Pons (tissue), 1 donor: ENCODE data around the gene CMTM7.

ENCODE experiments used
- DNase-seq: peaks from one replicate; pipeline ENCODE4 v3.0.0-alpha.2; 2016; ENCODE audit warnings: low spot score

CMTM7 gene

GRCh38 chr3:32391643-32392535, at the start of gene CMTM7:
Gene CMTM7, plus strand, starts transcription at chr3:32391853. Its CDS starts 54 bp downstream, at chr3:32391907.
- no peak for DNase-seq

- no peak for DNase-seq
Measured at GRCh38 chr3:32347343-32348125, 44.1 kb upstream of the CMTM7 start.

- DNase-seq: no peak
Measured at GRCh38 chr3:32349184-32349583, 42.5 kb upstream of the CMTM7 start.

GRCh38 chr3:32352563-32352962, 39.1 kb upstream of the CMTM7 start:
- no peak for DNase-seq

GRCh38 chr3:32353351-32353750, 38.3 kb upstream of the CMTM7 start:
- no peak for DNase-seq

- no peak for DNase-seq
Measured at GRCh38 chr3:32354362-32354778, 37.3 kb upstream of the CMTM7 start.

- DNase-seq: no peak
Measured at GRCh38 chr3:32355751-32356291, 35.8 kb upstream of the CMTM7 start.

GRCh38 chr3:32359766-32360492, 31.7 kb upstream of the CMTM7 start:
- DNase-seq: no peak

GRCh38 chr3:32360493-32360827, 31.2 kb upstream of the CMTM7 start:
- DNase-seq: no peak

GRCh38 chr3:32366638-32367397, 24.8 kb upstream of the CMTM7 start:
- no peak for DNase-seq

GRCh38 chr3:32367442-32367841, 24.2 kb upstream of the CMTM7 start:
- DNase-seq: no peak

- no peak for DNase-seq
Measured at GRCh38 chr3:32371461-32372212, 20.0 kb upstream of the CMTM7 start.

- no peak for DNase-seq
Measured at GRCh38 chr3:32372213-32372490, 19.5 kb upstream of the CMTM7 start.

- DNase-seq: no peak
Measured at GRCh38 chr3:32373276-32373675, 18.4 kb upstream of the CMTM7 start.

- no peak for DNase-seq
Measured at GRCh38 chr3:32373844-32374243, 17.8 kb upstream of the CMTM7 start.

- DNase-seq: peak; percentile 89
Measured at GRCh38 chr3:32374788-32375595, 16.7 kb upstream of the CMTM7 start.

- DNase-seq: no peak
Measured at GRCh38 chr3:32375596-32375930, 16.1 kb upstream of the CMTM7 start.

- DNase-seq: peak; percentile 65
Measured at GRCh38 chr3:32376115-32376514, 15.5 kb upstream of the CMTM7 start.

- no peak for DNase-seq
Measured at GRCh38 chr3:32379831-32380500, 11.7 kb upstream of the CMTM7 start.

- DNase-seq: no peak
Measured at GRCh38 chr3:32381922-32382321, 9.7 kb upstream of the CMTM7 start.
